ENCODE measurements around the gene CACHD1. TPM values are rescaled to one million over a fixed set of nuclear protein-coding genes. Genes with fewer than 3 reads are reported as not detected.

CACHD1 gene
- total and polyA plus RNA-seq, 8 donors, result 11.3 to 38.0 (median 32.7) TPM

- no peaks in the 10 kb centered on the region for H3K27me3 ChIP-seq
- no peak for TF ChIP-seq CTCF (IDR thresholded peaks at IDR 0.05)
- peaks cover 18 to 44% of the 10 kb centered on the region in 2 donors for H3K4me1 ChIP-seq
- H3K27ac ChIP-seq, result peak overlapping the region; percentile 67 to 68
- intact Hi-C loops (cut with DNase I), result no loop called here
- peak; percentile 29 for ATAC-seq
- DNase-seq, result peak in 1 of 4 donors; percentile 37
- no peaks in the 10 kb centered on the region for H3K36me3 ChIP-seq
- H3K9me3 ChIP-seq, result no peaks in the 10 kb centered on the region
- peak overlapping the region in 1 of 2 donors; percentile 7 for H3K4me3 ChIP-seq
These were observed 70.4 kb downstream of the CACHD1 start for GRCh38 chr1:64540265-64540791.

- H3K27ac ChIP-seq, result peak overlapping the region in 1 of 2 donors; percentile 68
- ATAC-seq, result no peak
- H3K36me3 ChIP-seq, result no peaks in the 10 kb centered on the region
- no peaks in the 10 kb centered on the region for H3K9me3 ChIP-seq
- H3K4me3 ChIP-seq, result no peak overlapping the region
- intact Hi-C loops (cut with DNase I), result no loop called here
- H3K4me1 ChIP-seq, result peaks cover 18 to 29% of the 10 kb centered on the region in 2 donors
- no peaks in the 10 kb centered on the region for H3K27me3 ChIP-seq
- TF ChIP-seq CTCF (IDR thresholded peaks at IDR 0.05), result no peak
- no peak for DNase-seq
These were observed 72.2 kb downstream of the CACHD1 start for GRCh38 chr1:64542118-64542517.

- DNase-seq (no peak), ATAC-seq (no peak)
- intact Hi-C loops (cut with DNase I), result no loop called here
- H3K36me3 ChIP-seq, result no peaks in the 10 kb centered on the region
- TF ChIP-seq CTCF (IDR thresholded peaks at IDR 0.05), result no peak
- H3K9me3 ChIP-seq, result no peaks in the 10 kb centered on the region
- H3K4me3 ChIP-seq, result no peak overlapping the region
- no peaks in the 10 kb centered on the region for H3K27me3 ChIP-seq
- peaks cover 13 to 28% of the 10 kb centered on the region in 2 donors for H3K4me1 ChIP-seq
- no peak overlapping the region for H3K27ac ChIP-seq
These were observed 73.9 kb downstream of the CACHD1 start for GRCh38 chr1:64543831-64544230.

- TF ChIP-seq CTCF (IDR thresholded peaks at IDR 0.05), result no peak
- H3K27me3 ChIP-seq, result no peaks in the 10 kb centered on the region
- no peaks in the 10 kb centered on the region for H3K9me3 ChIP-seq
- DNase-seq (no peak), ATAC-seq (no peak)
- intact Hi-C loops (cut with DNase I), result no loop called here
- H3K36me3 ChIP-seq, result no peaks in the 10 kb centered on the region
- H3K27ac ChIP-seq, result no peak overlapping the region
- H3K4me1 ChIP-seq, result peaks cover 0 to 21% of the 10 kb centered on the region in 2 donors
- no peak overlapping the region for H3K4me3 ChIP-seq
These were observed 75.4 kb downstream of the CACHD1 start for GRCh38 chr1:64545118-64545843.

GRCh38 chr1:64546013-64546412 lies 76.1 kb downstream of the CACHD1 start:
- H3K4me1 ChIP-seq, result peaks cover 6 to 21% of the 10 kb centered on the region in 2 donors
- DNase-seq (no peak), ATAC-seq (no peak)
- no peak overlapping the region for H3K27ac ChIP-seq
- H3K9me3 ChIP-seq, result no peaks in the 10 kb centered on the region
- no peak overlapping the region for H3K4me3 ChIP-seq
- intact Hi-C loops (cut with DNase I), result no loop called here
- TF ChIP-seq CTCF (IDR thresholded peaks at IDR 0.05), result no peak
- no peaks in the 10 kb centered on the region for H3K27me3 ChIP-seq
- H3K36me3 ChIP-seq, result no peaks in the 10 kb centered on the region
